Activated CD4-positive, alpha-beta T cell treated with anti-CD3 and anti-CD28 coated beads, Interleukin-10, Interleukin-2, amounts not matched to agents 100 ng/mL and 50 ng/mL, durations not matched to agents 16 hours and 8 hours (primary cell): ENCODE data around the gene PTGER3.

ENCODE experiments used
- DNase-seq: peaks from one replicate; pipeline ENCODE4 v3.0.0-alpha.2; 2020

Gene PTGER3

DNA sequence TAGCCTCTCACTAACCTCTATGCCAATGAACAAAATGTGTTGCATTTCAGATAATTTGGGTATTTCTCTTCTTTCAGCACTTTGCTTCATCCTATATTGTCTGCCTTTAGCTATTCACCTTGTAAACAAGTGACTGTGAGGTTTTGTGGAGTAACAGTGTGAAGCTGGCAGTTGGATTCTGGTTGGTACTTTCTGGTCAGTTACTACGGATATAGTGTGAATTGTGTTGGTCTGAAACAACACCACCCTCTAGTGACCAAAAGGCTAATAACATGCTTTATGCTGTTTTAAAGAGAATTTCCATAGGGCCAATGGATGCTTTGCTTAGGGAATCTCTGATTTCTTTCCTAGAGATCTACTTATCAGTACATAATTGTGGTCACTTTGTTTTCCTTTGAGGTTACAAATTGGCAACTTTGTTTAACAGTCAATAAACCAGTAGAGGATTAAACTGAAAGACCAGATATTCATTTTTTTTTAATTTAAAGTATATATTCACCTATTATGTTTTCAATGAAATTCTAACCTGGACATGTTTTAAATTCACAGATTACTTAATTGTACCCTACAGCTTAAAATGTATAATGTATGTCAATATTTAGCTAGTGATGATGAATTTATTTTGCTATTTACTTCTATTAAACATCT, 2.5 kb upstream of the PTGER3 start:
- peak; percentile 61 for DNase-seq

DNA sequence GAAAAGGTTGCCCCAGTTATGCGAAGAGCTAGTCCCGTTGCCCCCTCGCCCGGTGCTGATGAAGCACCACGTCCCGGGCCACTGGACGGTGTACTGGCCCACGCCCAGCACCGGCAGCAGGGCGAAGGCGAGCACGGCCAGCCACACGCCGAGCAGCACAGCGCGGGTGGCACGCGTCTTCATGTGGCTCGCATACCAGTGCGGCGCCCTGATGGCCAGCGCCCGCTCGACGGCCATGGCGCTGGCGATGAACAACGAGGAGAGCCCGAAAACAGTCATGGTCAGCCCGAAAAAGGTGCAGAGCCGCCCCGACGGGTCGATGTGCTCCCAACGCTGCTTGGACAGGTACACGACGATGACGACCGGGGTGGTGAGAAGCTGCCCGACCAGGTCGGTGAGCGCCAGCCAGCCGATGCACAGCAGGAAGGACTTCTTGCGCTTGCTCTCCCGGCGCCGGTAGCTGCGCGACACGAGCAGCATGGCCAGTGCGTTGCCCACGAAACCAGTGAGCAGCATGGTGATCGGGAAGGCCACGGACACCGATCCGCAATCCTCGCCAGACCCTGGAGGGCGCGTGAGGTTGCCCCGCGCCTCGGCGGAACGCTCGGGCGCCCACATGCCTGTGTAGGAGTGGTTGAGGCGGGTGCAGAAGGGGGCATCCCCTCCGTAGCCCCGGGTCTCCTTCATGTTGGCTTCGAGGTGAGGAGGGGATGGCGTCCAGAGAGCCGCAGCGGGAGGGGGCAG, 553 bp downstream of the PTGER3 start:
- DNase-seq: peak; percentile 14

DNA sequence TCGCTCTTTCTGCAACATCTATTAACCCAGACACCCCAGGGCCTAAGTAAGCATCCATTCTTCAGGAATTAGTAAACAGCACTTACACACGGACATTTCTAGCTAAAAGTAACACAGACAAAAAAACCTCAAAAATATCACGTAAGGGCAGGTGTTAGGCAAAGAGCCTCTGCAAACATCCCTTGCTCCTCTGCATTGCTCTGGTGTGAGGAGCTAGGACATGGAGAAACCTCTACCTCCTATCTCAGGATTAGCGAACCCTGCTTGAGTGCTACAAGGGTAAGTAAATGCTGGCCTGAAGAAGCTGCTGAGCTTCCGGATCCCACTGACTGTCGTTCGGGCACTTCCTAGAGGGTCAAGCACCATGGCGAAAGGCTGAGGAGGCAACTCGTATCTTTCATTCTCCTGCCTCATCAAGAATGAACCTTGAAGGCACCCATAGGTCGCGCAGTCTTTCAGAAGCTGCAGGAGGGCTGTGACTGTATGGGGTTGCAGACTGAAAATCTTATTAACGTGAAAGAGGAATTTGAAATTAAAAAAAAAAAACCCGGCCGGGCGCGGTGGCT, 2.1 kb downstream of the PTGER3 start:
- DNase-seq: no peak

- no peak for DNase-seq
These were observed 2.8 kb downstream of the PTGER3 start for GRCh38 chr1:71044833-71045232.

DNA sequence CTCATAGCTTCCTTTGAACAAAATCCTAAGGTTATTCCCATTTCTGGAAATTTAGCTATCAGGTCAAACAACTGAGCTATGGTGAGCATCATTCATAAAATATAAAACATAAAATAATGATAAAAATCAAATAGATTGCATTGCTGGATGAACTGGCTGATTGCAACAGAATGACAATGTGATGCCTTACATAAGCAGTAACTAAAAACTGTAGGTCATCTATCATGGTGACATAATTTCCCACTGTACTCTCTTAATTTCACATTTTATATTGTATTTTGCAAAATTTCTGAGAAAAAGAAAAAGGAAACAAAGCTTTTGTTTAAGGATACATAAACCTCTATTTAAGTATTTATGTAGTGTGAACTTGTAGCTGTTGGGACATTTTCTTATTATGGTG, 4.6 kb downstream of the PTGER3 start:
- DNase-seq: no peak

DNA sequence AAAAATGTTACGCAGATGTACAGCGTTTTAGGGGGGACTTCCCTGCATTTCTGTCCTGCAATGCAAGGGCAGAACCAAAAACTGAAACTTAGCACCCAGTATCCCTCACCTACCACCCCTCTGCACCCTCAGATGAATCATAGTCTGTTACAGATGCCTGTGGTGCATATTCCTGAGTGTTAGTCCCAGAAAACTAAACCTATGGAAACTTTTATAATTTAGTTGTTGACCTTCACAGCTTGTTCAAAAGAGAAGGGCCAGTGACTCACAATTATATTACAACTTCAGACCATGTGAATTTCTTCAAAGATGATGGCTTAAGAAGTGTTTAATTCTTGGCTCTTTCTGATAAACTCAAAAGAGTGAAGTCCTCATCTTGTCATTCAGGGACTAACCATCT, 5.8 kb downstream of the PTGER3 start:
- DNase-seq: no peak

DNA sequence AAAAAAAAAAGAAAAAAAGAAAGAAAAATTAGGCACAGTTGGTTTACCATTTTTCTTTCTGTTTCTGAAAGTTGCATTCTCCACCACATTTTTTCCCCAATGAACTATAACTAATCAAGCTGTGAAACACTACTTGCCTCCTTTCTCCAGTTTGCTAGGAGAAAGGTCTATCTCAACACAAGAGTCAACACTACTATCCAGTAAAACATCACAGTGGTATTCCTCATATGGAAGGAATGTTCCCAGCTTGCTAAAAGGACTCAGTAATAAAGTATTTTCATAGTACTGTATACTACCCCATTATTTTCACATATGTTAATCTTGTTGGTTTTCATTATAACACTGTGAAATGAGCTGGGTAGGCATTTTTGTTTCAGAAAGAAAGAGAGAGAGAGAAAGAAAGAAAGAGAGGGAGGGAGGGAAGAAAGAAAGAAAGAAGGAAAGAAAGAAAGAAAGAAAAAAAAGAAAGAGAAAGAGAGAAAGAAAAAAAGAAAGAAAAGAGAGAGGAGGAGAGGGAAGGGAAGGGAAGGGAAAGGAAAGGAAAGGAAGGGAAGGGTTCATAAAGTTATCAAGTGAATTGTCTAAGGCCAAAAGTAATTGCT, 7.9 kb downstream of the PTGER3 start:
- no peak for DNase-seq

DNA sequence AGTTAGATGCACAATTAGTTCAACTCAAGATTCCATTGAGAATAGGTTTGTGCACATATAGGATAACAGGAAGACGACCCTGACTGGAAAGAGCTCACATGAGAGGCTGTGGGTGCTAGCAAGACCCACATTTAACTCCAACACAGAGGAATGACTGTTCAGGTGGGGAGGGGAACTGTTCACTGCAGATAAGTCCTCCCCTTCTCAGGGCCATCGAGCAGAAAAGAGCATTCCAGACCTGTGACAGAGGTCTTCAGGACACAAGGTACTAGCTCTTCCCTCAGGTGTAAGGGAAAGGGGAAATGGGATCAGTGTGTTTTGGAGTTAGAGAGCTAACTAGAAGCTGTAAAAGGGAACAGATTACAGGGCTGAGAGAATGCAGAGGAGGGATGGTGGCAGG, 8.7 kb downstream of the PTGER3 start:
- DNase-seq: no peak

GRCh38 chr1:71037829-71038620, 9.6 kb downstream of the PTGER3 start:
- peak; percentile 32 for DNase-seq

- DNase-seq: no peak
These were observed 10.6 kb downstream of the PTGER3 start for GRCh38 chr1:71037066-71037465.

GRCh38 chr1:71033136-71033535, 14.5 kb downstream of the PTGER3 start:
- DNase-seq: no peak

- no peak for DNase-seq
These were observed 16.2 kb downstream of the PTGER3 start for GRCh38 chr1:71031426-71031825.

DNA sequence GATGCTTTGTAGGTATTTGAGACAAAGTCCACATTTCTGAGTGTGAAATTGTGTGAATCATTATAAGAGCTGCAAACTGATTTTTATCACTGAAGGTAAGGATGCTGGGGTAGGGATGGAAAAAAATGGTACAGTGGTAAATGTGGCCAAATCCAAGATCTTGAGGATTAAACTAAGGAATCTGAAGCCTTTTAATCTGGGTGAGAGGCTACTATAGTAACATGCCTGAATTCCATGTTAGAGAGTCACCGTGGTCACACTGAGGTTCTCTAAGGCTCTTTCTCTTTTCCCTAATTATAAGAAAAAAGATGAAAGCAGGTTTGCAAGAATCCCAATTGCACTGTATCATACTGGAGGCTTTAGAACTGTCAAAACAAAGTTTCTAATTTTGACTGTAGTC, 17.6 kb downstream of the PTGER3 start:
- DNase-seq: no peak

- no peak for DNase-seq
These were observed 18.6 kb downstream of the PTGER3 start for GRCh38 chr1:71028981-71029380.

GRCh38 chr1:71027991-71028390, 19.6 kb downstream of the PTGER3 start:
- no peak for DNase-seq

DNA sequence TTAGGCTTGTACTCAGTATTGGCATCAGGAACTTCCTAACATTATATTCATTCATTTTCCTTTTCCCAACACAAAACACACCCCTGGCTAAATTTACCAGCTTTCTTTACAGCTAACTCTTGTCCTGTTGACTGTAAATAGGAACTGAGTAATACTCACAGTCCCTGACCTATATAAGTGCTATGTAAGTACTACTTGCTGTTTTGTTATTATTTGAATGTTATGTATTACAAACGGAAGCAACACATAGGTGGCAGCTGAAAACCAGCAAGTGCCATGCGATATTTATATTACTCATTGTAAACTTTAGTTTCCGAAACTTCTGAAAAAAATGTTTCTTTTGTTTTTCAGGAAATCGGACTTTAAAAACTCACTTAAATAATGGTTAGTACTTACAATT, 21.5 kb downstream of the PTGER3 start:
- DNase-seq: no peak

DNA sequence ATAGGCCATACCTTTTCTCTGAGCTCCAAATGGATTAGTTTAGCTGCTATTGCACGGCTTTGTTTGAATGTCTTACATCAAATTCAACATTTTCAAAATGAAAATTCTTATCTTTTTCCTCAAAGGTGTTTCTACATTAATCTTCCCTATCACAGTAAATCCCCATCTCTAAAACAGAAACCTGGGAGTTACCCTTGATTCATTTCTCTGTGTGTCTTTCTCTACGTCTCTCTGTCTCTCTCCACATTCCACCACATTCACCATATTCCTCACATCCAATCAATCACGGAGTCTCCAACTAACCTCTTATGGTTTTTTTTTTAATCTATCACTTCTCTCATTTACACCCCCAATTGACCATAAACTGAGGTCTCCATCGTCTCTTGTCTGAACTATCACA, 24.1 kb downstream of the PTGER3 start:
- DNase-seq: no peak

DNA sequence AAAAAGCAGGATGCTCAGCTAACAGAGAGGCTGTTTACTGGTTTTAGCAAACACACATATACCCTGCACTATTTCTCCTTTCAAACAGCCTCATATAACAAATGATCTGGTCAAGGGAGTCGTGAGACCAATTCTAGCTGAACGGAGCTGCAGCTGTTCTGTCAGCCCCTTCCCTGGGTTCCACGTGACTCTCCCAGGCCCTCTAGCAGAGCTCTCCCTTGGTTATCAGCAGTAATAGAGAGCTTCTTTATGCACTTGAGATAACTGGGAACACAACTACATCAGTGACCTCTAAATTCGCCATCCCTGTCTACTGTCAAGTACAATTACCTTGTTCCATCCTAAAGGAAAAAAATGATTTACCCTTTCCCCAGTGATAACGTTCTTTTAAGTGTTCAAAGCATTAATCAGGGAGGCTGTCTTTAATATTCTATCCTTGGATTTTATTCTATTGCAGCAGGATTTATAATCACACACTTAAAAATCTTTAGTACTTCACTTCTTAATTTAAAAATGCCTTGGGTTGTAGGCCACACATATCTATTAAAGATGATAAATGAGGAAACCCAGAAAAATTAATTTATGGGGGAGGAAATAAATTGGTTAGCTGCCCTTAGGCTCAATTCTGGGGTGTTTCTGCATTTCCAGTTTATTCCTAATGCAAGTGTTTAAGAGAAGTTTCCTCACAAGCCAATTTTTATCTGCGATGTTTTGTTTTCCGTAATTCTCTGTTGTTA, 28.2 kb downstream of the PTGER3 start:
- DNase-seq: no peak

DNA sequence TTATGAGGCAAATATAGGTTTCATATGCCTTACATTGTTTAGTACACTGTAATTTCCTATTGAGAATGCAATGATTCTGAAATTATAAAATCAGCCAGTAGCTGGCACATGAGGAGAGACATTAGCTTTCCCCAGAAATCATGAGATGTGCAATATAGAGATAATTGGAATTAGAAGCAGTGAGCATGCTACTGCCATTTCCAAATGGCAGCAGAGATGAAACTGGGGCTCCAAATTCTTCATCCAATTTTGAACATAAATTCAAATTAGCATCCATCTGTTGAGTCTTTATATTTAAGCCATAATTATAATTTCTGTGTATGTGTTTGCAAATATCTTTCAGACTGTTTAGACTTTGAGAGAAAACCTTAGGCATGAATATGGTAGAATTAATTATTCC, 28.8 kb downstream of the PTGER3 start:
- no peak for DNase-seq

GRCh38 chr1:71015745-71016144, 31.9 kb downstream of the PTGER3 start:
- DNase-seq: no peak

DNA sequence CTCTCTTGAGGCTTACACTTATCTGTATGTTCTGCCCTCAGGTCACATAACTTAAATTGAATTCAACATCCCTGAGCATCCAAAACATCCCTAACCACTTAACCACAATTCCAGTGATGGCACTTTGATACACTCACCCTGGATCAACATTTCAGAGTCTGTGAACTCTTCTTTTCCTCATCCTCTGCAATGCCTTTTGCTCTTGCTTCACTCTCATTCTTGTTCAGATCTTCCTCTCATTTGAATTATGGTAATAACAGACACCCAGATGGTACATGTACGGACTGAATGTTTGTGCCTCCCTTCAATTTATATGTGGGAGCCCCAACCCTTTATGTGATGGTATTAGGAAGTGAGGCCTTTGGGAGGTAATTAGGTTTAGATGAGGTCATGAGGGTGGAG, 33.4 kb downstream of the PTGER3 start:
- no peak for DNase-seq

DNA sequence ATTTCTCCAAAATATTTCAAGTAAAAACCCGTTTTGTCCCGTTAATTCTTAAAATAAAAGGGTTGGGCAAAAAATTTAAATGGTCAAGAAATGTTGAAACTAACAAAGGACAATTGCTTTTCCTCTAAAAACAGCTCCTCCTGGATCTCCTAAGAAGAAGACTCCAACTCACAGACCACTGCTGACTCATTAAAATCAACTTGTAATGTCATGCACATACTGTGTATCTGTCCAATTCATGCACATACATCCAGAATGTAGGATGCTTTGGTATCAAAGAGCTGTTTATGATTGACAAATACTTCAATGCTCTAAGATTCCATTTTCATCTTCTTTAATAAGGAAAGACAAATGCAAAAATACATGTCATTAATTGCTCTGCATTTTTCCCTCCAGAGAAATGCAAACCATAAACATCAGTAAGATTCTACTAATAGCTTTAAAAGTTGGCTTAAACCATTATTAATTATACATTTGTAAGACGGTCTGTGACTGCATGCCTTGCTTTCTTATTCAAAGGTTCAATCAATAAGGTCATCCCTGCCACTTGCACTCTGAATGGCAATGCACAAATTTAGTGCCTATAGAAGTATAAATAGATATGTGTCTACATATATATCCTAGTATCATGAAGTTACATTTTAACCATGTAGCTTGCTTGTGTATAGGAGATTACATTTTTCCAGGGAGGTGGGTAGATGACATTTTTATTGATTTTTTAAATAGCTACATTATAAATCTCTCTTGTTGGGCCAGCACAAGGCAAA, 44.7 kb downstream of the PTGER3 start:
- no peak for DNase-seq
